Hematopoietic multipotent progenitor cell treated with erythropoietin and hydrocortisone succinate and interleukin-3 and kit ligand, for 4 days (in vitro differentiated cells): ENCODE measurements around the gene CSE1L.
"Not testable (repeated sequence)": the region's sequence is repeated elsewhere in the genome, so short reads cannot be mapped to it uniquely, and the experiment has no call there.

Experiments
- DNase-seq: peaks from one replicate; pipeline ENCODE4 v3.0.0-alpha.2; 2015

Gene CSE1L

DNA sequence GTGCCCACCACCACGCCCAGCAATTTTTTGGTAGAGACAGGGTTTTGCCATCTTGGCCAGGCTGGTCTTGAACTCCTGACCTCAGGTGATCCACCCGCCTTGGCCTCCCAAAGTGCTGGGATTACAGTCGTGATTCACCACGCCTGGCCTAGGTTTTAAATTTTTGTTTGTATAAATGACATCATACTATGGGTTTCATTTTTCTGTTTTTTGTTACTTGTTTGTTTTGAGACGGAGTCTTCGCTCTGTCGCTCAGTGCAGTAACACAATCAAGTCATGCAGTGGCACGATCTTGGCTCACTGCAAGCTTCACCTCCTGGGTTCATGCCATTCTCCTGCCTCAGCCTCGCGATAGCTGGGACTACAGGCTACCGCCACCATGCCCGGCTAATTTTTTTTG lies 36.2 kb downstream of the CSE1L start:
- not testable (repeated sequence) for DNase-seq

DNA sequence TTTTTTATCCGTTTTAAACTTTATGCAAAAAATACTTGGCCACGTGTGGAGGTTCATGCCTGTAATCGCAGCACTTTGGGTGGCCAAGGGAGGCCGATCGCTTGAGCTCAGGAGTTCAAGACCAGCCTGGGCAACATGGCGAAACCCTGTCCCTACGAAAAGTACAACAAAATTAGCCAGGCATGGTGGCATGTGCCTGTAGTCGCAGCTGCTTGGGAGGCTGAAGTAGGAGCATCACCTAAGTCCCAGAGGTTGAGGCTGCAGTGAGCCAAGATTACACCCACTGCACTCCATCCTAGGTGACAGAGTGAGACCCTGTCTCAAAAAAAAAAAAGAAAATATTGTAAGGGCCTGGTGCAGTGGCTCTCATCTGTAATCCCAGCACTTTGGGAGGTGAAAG lies 45.0 kb downstream of the CSE1L start:
- no peak for DNase-seq

GRCh38 chr20:49091762-49092161 lies 45.6 kb downstream of the CSE1L start:
- DNase-seq = no peak

DNA sequence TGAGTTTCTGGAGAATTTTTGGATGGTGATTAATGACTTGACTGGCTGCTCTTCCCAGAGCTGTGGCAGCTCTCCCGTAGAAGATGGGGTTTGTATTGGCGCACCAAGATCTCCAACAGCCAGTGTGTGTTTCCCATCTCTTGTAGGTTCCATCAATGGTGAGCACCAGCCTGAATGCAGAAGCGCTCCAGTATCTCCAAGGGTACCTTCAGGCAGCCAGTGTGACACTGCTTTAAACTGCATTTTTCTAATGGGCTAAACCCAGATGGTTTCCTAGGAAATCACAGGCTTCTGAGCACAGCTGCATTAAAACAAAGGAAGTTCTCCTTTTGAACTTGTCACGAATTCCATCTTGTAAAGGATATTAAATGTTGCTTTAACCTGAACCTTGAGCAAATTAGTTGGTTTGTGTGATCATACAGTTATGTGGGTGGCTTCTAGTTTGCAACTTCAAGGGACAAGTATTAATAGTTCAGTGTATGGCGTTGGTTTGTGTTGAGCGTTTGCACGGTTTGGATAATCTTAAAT lies 50.2 kb downstream of the CSE1L start:
- no peak for DNase-seq

DNA sequence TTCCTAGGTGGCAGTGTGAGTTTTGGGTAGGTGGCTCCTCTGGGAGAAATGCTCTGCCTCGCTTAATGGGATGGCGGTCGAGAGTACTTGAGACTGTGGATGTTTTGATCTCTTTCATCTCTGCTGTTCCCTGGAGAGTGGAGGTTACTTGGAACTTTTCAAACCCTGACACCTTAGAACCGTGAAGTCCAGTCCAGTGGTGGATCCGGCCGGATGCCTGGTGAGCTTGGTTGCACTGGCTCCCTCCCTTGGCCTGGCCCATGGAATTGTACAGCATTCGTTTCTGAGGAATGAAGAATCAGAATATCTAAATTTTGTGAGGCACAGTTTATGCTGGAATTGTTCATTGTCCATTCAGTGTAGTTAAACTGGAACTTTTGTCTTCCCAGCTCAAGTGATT lies 51.0 kb downstream of the CSE1L start:
- DNase-seq = no peak

- no peak for DNase-seq
These were observed 52.0 kb downstream of the CSE1L start for GRCh38 chr20:49098136-49098535.

GRCh38 chr20:49099011-49099410 lies 52.9 kb downstream of the CSE1L start:
- no peak for DNase-seq

GRCh38 chr20:49100292-49100691 lies 54.2 kb downstream of the CSE1L start:
- not testable (repeated sequence) for DNase-seq

- DNase-seq = peak; percentile 45
These were observed 54.9 kb downstream of the CSE1L start for GRCh38 chr20:49100972-49101371.

GRCh38 chr20:49103019-49103418 lies 56.9 kb downstream of the CSE1L start:
- DNase-seq = no peak

DNA sequence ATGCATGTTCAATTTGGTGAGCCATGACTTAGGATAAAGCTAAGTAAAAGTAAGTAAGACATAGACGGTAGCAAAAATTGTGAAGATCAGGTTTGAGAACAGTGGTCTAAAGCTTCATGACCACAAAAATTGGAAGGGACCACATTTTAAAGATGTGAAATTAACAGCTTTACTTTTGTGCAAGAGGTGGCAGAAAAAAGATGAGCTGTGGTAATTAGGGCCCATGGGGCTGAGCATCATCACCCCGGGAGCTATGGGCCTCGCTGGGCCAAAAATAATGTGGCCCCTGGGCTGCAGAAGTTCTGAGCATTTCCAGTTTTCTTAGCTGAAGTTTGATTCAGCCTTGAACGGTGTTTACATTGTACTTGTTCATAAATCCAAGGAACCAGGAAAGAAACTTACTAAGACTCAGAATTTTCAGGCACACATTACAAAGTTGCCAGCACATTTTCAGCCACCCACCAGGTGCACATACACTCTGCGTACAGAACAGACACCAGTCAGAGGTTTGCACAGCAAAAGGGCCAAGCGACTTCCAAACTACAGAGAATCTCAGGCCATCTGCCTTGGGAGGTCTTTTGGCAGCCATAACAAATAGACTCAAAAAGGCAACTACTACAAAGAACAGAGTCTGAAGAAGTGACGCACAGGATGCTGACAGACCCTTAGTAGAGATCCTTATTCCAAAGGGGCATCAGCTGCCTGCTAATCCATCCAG lies 57.7 kb downstream of the CSE1L start:
- no peak for DNase-seq

GRCh38 chr20:49104365-49104648 lies 58.2 kb downstream of the CSE1L start:
- no peak for DNase-seq

GRCh38 chr20:49104979-49105547 lies 59.0 kb downstream of the CSE1L start:
- DNase-seq = not testable (repeated sequence)

GRCh38 chr20:49106328-49106727 lies 60.2 kb downstream of the CSE1L start:
- no peak for DNase-seq

GRCh38 chr20:49110767-49111694 lies 64.9 kb downstream of the CSE1L start:
- DNase-seq = no peak

GRCh38 chr20:49112596-49113274 lies 66.6 kb downstream of the CSE1L start:
- no peak for DNase-seq

DNA sequence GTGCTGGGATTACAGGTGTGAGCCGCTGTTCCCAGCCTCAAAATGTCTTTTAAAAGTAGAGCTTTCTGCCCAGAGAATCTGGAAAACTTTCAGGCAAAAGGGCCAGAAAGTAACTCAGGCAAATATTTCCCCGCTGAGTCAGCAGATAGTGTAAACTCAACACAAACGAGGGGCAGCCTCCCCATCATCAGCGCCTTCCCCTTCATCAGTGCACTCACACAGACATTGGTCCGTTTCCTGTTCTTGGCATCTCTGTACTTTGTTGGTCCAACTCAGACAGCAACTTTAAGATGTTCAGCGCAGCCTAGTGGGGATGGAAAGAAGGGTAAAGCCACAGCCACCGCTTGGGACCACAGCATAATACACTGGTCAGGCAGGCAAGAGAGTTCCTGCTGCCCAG lies 69.5 kb downstream of the CSE1L start:
- DNase-seq = no peak

GRCh38 chr20:49118307-49118706 lies 72.2 kb downstream of the CSE1L start:
- DNase-seq = no peak

- DNase-seq = no peak
These were observed 73.9 kb downstream of the CSE1L start for GRCh38 chr20:49119988-49120387.

DNA sequence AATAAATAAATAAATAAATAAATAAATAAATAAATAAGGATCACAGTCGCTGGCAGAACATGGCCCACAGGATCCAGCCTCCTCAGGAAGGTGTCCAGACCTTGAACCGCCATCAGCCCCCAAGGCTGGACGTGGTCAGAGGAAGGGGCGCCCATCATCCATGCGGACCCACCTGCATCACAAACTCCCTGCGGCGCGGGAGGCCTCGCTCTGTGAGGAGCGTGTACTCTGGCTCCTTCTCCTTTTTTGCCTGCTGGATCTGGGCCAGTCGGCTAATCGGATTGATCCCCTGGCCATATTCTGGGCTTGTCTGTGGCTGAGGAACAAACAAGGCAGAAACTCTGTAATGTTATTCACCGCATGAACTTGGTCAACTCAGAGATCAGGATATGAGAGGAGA lies 76.8 kb downstream of the CSE1L start:
- DNase-seq = no peak

- DNase-seq = no peak
These were observed 77.9 kb downstream of the CSE1L start for GRCh38 chr20:49123982-49124381.

DNA sequence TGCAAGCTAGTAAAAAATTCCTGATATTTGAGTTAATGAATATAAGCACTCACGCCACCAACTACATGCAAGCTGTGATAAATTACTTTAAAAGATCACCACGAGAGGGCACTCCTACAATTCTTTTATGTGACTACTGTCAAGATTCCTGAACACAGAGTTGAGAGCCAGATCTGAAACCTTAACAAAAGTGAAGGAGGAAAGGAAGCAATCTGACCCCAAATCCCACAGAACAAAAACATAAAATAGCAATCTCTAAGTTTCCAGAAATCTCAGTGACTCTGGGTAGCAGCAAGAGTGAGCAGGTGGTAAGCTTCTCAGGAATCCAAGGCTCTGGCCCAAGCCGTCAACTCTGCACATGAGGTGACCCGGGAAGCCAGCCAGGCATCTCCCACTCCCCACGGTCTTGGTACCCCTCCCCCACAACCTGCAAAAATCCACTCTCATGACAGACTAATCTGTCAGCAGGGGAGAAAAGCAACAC lies 86.9 kb downstream of the CSE1L start:
- DNase-seq = peak; percentile 86

- no peak for DNase-seq
These were observed 87.5 kb downstream of the CSE1L start for GRCh38 chr20:49133571-49133970.
